Natural killer cell (primary cell): Measurements from ENCODE around the gene STK24. TPM values are rescaled to one million over a fixed set of nuclear protein-coding genes. Genes with fewer than 3 reads are reported as not detected.
A peak's percentile ranks its signal among the peaks of the same experiment; 100 is the strongest.

Experiments
- ATAC-seq, 3 donors: fragments of 150-1000 bp in 2 of 3; fragments of 200-7000 bp in 1 of 3; cut with Tn5 transposase; 1 replicate in 1 of 3; 2 replicates in 2 of 3; pipeline ENCODE4 v1.10.0; 2021; ENCODE audit warnings: mild to moderate bottlenecking in 2 of 3, moderate library complexity in 2 of 3
- DNase-seq, 2 donors: peaks; one replicate each; pipeline versions ENCODE4 v3.0.0 to v3.0.0-alpha.2; 2013 to 2021; ENCODE audit warnings: mixed read lengths in 1 of 2
- H3K27ac ChIP-seq: one replicate; pipeline ENCODE4 v1.5.1; 2013; ENCODE audit warnings: mild to moderate bottlenecking, low read length
- H3K27me3 ChIP-seq: one replicate; pipeline ENCODE4 v1.6.1; 2013; ENCODE audit warnings: low read length; ENCODE audit not compliant: control insufficient read depth, insufficient read depth
- H3K36me3 ChIP-seq: one replicate; pipeline ENCODE4 v1.6.1; 2013; ENCODE audit warnings: low read length; ENCODE audit not compliant: control insufficient read depth, insufficient read depth
- H3K4me1 ChIP-seq: one replicate; pipeline ENCODE4 v1.6.1; 2013; ENCODE audit warnings: low read length; ENCODE audit not compliant: control insufficient read depth, insufficient read depth
- H3K4me3 ChIP-seq: one replicate; pipeline ENCODE4 v1.5.1; 2013; ENCODE audit warnings: low read length
- H3K9me3 ChIP-seq: one replicate; pipeline ENCODE4 v1.6.1; 2013; ENCODE audit warnings: low read length; ENCODE audit not compliant: control insufficient read depth, insufficient read depth
- H3K27ac Mint-ChIP-seq, 2 donors: one replicate each; pipeline ENCODE4 v1.8.0; 2022; ENCODE audit warnings: mild to moderate bottlenecking in 2 of 2, mixed read lengths in 2 of 2, moderate library complexity in 1 of 2
- H3K27me3 Mint-ChIP-seq, 2 donors: one replicate each; pipeline ENCODE4 v1.8.0; 2022; ENCODE audit warnings: low read depth in 2 of 2, mixed read lengths in 2 of 2
- H3K36me3 Mint-ChIP-seq: one replicate; pipeline ENCODE4 v1.8.0; 2022; ENCODE audit warnings: mixed read lengths
- H3K4me1 Mint-ChIP-seq, 2 donors: one replicate each; pipeline ENCODE4 v1.8.0; 2022; ENCODE audit warnings: mixed read lengths in 2 of 2
- H3K4me3 Mint-ChIP-seq: one replicate; pipeline ENCODE4 v1.8.0; 2022; ENCODE audit warnings: mild to moderate bottlenecking, moderate library complexity, mixed read lengths
- H3K9me3 Mint-ChIP-seq, 2 donors: one replicate each; pipeline ENCODE4 v1.8.0; 2022; ENCODE audit warnings: mixed read lengths in 2 of 2
- WGBS: methylation state at CpG from one replicate; pipeline ENCODE4 v1.1.7; 2013; ENCODE audit warnings: missing lambda C conversion rate; ENCODE audit not compliant: insufficient coverage; 5-methylcytosine and 5-hydroxymethylcytosine counted together
- intact Hi-C: fragments of 100-400 bp; cut with micrococcal nuclease; formaldehyde crosslinking; loops from one replicate; pipeline ENCODE4 v1.14.2; 2022
- total RNA-seq, 4 donors: library from RNA; stranded (reverse); fragments of 120-200 nt in 1 of 4; gene quantifications; one replicate each; pipeline versions ENCODE4 v1.2.3 to v1.2.4, GENCODE V29; 2013 to 2022
- TF ChIP-seq, protein P1 (sequence below): fragments of 200-600 bp; IDR thresholded peaks from one replicate; pipeline ENCODE4 v1.8.0; 2022; ENCODE audit warnings: antibody characterized with exemption

Gene STK24
- total RNA-seq, 3 donors from 2014 or later (not counting 1 experiment from before 2014, with no cell fraction given) = 64.5 to 78.4 (median 70.4) TPM

DNA sequence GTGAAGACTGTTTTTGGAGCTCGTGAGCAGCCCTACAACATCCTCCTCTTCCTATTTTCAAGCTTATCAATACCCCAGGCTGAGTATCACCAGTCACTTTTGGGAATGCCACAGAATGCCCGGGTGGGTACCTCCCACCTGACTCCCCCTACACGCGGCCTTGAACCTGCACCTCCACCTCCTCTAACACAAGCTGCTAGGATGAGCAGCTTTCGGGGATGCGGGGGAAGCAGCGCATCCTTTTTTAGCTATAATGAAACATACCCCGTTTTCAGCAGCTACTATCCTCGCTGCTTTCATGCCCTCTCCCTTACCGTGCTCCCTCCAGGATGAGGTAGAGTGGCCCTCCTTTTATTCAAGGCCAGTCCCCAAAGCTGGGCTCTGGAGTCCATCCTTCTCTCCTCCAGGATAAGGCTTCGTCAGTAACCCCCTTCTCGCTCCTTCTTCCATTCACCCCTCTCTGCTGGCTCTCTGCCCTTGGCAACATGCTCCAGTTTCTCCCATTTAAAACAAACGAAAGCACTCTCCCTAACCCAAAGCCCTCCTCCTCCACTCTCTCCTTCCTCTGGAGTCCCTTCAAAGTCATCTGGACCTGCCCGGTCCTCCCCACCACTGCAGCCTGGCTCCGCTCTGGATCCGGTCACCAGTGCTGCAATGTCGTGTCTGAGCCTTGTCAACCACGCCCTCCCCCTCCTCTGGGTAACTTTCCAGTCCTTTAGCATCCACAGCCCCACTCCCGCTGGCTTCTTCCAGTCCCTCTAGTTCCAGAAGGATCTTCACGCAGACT lies 55.3 kb downstream of the STK24 start:
- Histone ChIP-seq H3K27ac (no peak overlapping the region), H3K36me3 (no peaks in the 10 kb centered on the region), H3K4me3 (no peak overlapping the region), H3K27me3 (no peaks in the 10 kb centered on the region), H3K9me3 (no peaks in the 10 kb centered on the region), H3K4me1 (peaks cover 43% of the 10 kb centered on the region)
- WGBS = 96% methylated on average over 20 of the region's 20 CpGs
- Mint-ChIP-seq H3K27ac (peak overlapping the region; percentile 38 to 43), H3K4me3 (no peak overlapping the region), H3K27me3 (no peaks in the 10 kb centered on the region), H3K36me3 (no peaks in the 10 kb centered on the region), H3K4me1 (peaks cover 72 to 80% of the 10 kb centered on the region in 2 donors), H3K9me3 (no peaks in the 10 kb centered on the region)
- TF ChIP-seq, protein P1, sequence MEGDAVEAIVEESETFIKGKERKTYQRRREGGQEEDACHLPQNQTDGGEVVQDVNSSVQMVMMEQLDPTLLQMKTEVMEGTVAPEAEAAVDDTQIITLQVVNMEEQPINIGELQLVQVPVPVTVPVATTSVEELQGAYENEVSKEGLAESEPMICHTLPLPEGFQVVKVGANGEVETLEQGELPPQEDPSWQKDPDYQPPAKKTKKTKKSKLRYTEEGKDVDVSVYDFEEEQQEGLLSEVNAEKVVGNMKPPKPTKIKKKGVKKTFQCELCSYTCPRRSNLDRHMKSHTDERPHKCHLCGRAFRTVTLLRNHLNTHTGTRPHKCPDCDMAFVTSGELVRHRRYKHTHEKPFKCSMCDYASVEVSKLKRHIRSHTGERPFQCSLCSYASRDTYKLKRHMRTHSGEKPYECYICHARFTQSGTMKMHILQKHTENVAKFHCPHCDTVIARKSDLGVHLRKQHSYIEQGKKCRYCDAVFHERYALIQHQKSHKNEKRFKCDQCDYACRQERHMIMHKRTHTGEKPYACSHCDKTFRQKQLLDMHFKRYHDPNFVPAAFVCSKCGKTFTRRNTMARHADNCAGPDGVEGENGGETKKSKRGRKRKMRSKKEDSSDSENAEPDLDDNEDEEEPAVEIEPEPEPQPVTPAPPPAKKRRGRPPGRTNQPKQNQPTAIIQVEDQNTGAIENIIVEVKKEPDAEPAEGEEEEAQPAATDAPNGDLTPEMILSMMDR = no peak
- DNase-seq (no peak), ATAC-seq (no peak)
- intact Hi-C loops = no loop called here

DNA sequence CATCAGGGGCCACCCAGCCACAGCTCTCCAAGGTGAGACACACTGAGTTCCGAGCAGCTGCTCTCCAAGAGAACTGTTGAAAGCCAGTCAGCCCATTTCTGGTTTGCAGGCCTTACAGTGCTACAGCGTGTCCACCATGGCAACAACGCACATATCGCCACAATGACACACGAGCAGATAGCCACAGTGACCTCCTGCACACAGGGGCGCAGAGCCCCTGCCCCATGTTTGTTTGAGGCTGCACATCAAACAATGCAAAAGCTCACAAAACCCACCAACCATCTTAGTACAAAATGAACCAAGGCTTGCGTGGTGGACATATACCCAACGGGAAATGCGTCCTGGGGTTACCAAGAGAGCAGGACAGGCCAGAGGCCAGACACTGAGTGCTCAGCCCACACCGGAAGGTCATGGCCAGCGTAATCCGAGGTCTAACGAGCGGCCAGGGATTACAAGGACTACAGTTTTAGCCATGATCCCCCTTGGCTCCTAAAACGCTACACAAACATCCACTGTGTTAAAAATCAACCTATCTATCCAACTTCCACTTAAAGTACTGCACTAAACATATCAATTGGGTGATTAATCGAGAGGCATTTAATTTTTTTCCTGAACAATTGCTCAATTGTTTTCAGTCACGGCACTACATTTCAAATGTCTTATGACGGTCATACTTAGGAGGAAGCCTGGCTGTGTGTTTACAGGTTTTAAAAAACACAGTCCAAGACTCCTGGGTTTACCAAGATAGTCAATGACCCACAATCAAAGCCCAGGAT lies 56.0 kb downstream of the STK24 start:
- Mint-ChIP-seq H3K9me3 (no peaks in the 10 kb centered on the region), H3K4me3 (no peak overlapping the region), H3K27ac (no peak overlapping the region), H3K27me3 (no peaks in the 10 kb centered on the region), H3K4me1 (peaks cover 64 to 79% of the 10 kb centered on the region in 2 donors), H3K36me3 (no peaks in the 10 kb centered on the region)
- Histone ChIP-seq H3K4me3 (no peak overlapping the region), H3K27ac (no peak overlapping the region), H3K9me3 (no peaks in the 10 kb centered on the region), H3K4me1 (peaks cover 35% of the 10 kb centered on the region), H3K36me3 (peaks cover 2% of the 10 kb centered on the region), H3K27me3 (no peaks in the 10 kb centered on the region)
- 95% methylated on average over 18 of the region's 18 CpGs for WGBS
- TF ChIP-seq, protein P1 = no peak
- intact Hi-C loops = no loop called here
- ATAC-seq = no peak
- no peak for DNase-seq

DNA sequence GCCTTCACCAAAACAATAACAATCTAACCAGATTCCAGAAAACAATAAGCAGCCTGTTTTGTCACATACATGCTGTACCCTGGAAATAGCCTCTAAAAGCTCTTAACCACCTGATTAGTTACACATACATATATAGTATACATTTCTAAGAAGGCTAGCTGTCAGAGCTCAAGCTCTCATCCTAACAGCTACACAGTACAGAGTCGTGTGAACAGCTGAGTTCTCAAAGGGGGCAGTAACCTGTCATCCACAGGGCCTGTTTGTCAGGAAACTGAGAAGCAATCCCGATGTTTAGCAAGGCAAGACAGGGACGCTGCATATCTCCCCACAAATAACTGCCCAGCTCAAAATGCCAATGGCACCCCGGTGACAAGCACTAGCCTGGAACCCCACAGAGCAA lies 56.9 kb downstream of the STK24 start:
- intact Hi-C loops = no loop called here
- no peaks in the 10 kb centered on the region for H3K9me3 ChIP-seq
- no peak overlapping the region for H3K4me3 Mint-ChIP-seq
- peaks cover 60 to 80% of the 10 kb centered on the region in 2 donors for H3K4me1 Mint-ChIP-seq
- ATAC-seq = no peak
- H3K9me3 Mint-ChIP-seq = no peaks in the 10 kb centered on the region
- H3K27me3 Mint-ChIP-seq = no peaks in the 10 kb centered on the region
- no peaks in the 10 kb centered on the region for H3K36me3 Mint-ChIP-seq
- 90% methylated on average over 4 of the region's 4 CpGs for WGBS
- peaks cover 26% of the 10 kb centered on the region for H3K4me1 ChIP-seq
- no peak overlapping the region for H3K27ac Mint-ChIP-seq
- H3K4me3 ChIP-seq = no peak overlapping the region
- peaks cover 2% of the 10 kb centered on the region for H3K36me3 ChIP-seq
- TF ChIP-seq, protein P1 = no peak
- H3K27me3 ChIP-seq = no peaks in the 10 kb centered on the region
- no peak for DNase-seq
- no peak overlapping the region for H3K27ac ChIP-seq
